22Rv1 (cell line): Measurements from ENCODE around the gene BTBD7.

ENCODE experiments used
- H3K27ac ChIP-seq: fragments of 450-650 bp; 2 replicates; pipeline ENCODE4 v1.5.1; 2017
- ZFX ChIP-seq: fragments of 450-650 bp; IDR thresholded peaks from 2 replicates; pipeline ENCODE4 v1.6.1; 2017; ENCODE audit warnings: antibody characterized with exemption, borderline replicate concordance
- TF ChIP-seq, protein P1 (sequence below): fragments of 450-650 bp; IDR thresholded peaks from 2 replicates; pipeline ENCODE4 v1.5.1; 2017; ENCODE audit warnings: mild to moderate bottlenecking

The BTBD7 gene

DNA sequence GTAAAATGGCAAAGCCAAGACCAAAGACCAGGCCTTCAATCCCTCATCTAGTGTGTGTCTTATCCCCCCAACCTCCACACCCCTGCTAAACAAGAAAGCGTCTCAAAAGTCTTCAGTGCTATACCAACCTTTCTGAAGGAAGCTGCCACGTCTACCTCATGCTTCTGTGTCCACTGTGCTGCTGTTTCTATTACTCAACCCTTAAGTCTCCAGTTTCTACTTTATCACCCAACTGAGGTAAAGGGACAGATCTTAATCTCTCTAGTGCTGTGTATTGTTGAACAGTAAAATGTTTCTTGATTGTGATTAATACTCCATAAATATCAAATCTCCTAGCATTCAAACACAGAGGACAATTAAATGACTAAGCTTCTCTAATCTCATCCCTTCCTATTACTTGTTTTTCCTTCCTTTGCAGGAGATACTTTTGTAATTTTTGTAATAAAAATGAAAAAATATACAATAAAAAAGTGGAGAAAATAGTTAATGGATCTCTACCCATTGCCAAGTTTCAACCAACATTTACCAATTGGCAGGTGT lies 23.3 kb downstream of the BTBD7 start:
- TF ChIP-seq, protein P1, sequence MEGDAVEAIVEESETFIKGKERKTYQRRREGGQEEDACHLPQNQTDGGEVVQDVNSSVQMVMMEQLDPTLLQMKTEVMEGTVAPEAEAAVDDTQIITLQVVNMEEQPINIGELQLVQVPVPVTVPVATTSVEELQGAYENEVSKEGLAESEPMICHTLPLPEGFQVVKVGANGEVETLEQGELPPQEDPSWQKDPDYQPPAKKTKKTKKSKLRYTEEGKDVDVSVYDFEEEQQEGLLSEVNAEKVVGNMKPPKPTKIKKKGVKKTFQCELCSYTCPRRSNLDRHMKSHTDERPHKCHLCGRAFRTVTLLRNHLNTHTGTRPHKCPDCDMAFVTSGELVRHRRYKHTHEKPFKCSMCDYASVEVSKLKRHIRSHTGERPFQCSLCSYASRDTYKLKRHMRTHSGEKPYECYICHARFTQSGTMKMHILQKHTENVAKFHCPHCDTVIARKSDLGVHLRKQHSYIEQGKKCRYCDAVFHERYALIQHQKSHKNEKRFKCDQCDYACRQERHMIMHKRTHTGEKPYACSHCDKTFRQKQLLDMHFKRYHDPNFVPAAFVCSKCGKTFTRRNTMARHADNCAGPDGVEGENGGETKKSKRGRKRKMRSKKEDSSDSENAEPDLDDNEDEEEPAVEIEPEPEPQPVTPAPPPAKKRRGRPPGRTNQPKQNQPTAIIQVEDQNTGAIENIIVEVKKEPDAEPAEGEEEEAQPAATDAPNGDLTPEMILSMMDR = no peak
- H3K27ac ChIP-seq = no peak overlapping the region

DNA sequence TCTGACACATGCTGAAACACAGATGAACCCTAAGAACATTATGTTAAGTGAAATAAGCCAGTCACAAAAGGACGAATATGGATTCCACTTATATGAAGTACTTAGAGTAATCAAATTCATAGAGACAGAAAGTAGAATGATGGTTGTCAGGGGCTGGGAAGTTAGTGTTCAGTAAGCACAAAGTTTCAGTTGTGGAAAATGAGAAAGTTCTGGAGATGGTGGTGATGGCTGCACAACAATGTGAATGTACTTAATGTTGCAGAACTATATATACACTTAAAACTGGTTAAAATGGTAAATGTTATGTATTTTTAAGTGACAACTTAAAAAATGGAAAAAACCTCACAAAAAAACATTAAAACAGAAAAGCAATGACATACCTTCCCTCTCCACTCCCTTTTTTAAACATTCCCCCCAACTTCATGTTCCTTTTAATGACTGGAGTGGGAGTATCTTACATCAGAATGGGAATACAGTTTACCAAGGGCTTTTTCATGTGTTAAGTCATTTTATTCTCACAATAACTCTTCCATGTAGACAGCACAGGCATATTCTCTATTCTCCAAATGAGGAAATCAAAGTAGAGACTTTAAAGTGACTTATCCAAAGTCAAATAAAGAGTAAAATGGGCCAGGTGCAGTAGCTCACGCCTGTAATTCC lies 24.0 kb downstream of the BTBD7 start:
- TF ChIP-seq, protein P1 = no peak
- no peak for TF ChIP-seq ZFX
- H3K27ac ChIP-seq = no peak overlapping the region

DNA sequence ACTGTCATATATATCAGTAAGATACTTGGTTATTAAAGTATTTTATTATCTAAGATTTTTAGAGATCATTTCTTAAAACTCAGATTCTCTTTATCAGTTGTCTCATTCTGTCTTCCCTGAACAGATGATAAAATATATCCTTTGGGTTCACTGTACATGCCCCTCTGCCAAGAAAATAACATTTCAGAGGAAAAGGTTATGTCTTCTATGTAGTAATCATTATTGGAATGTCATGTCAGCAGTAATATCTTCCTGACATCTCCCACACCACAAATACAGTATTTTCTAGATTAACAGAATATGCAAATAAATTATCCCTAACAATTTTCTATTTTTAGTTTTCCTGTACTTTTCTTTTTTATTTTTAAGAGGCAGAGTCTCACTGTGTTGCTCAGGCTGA lies 26.0 kb downstream of the BTBD7 start:
- no peak overlapping the region for H3K27ac ChIP-seq
- TF ChIP-seq, protein P1 = no peak
- TF ChIP-seq ZFX = no peak

DNA sequence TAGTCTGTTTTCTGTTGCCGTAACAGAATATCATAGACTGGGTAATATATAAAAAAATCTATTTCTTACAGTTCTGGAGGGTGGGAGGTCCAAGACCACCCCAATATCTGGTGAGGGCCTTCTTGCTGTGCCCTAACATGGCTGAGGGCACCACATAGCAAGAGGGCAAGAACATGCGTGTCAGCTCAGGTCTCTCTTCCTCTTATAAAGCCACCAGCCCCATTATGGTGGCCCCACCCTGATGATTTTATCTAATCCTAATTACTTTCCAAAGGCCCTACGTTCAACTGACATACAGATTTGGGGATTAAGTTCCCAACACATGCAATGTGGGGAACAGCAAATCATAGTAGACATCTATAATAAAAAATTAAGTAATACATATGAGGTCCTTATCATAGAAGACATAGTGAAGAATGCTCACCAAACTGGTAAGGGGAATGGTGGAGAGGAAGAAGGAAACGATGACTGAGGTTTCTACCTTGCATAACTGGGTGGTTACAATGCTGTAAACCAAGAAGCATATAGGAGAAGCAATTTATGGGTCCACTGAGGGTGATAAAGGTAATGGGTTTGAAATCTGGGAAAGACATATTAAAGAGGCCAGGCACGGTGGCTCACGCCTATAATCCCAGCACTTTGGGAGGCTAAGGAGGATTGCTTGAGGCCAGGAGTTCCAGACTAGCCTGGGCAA lies 27.0 kb downstream of the BTBD7 start:
- H3K27ac ChIP-seq = no peak overlapping the region
- TF ChIP-seq, protein P1 = no peak
- no peak for TF ChIP-seq ZFX

DNA sequence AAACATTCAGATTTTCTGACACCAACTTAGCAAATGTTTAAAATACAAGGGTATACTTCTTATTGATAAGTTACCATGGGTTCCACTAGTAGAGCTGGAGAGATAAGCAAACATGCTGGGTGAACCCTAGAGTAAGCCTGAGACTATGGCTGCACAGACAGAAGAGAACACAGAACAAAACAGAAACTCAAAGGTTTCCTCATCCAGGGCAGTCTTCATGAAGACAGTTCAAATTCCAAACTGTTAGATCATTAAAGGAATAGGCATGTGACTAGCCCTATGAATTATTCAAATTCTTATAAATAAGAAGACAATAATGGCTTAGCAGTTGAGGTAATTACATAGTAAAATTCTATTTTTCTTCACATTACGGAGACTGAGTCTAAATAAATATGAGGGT lies 28.1 kb downstream of the BTBD7 start:
- no peak for TF ChIP-seq ZFX
- TF ChIP-seq, protein P1 = no peak
- no peak overlapping the region for H3K27ac ChIP-seq

DNA sequence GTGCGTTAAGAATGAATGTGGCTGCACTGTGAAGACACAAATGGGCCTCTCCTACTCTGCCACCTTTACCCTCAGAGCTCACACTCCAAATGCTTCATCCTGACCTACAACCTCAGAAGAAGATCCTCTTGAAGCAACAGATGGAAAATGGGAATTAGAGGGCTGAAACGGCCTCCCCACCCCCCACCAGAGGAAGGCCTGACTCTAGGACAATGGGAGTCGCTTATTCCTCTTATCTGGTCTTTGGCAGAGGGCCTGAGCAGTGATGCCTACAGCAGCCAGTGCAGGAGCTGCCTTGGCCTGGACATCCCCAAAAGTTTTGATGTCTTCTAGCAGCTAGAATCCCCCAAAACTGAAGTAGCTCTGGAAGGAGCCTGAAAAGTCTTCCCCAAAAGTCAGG lies 29.2 kb downstream of the BTBD7 start:
- TF ChIP-seq ZFX = no peak
- TF ChIP-seq, protein P1 = no peak
- H3K27ac ChIP-seq = no peak overlapping the region
